Right renal cortex interstitium (tissue), 3 donors: ENCODE measurements around the gene INPP5A. TPM values are rescaled to one million over a fixed set of nuclear protein-coding genes. Genes with fewer than 3 reads are reported as not detected.

Experiments
- DNase-seq, 3 donors: peaks; one replicate each; pipeline ENCODE4 v3.0.0-alpha.2; 2013; ENCODE audit warnings: low read depth in 3 of 3, low spot score in 2 of 3
- polyA plus RNA-seq, 3 donors: library from polyadenylated mRNA; unstranded; fragments of 120-200 nt; gene quantifications; one replicate each; pipeline ENCODE4 v1.2.1, GENCODE V29; 2013; ENCODE audit not compliant: insufficient read length in 3 of 3

Gene INPP5A
- polyA plus RNA-seq, 3 donors = 35.1 to 36.4 (median 35.4) TPM

DNA sequence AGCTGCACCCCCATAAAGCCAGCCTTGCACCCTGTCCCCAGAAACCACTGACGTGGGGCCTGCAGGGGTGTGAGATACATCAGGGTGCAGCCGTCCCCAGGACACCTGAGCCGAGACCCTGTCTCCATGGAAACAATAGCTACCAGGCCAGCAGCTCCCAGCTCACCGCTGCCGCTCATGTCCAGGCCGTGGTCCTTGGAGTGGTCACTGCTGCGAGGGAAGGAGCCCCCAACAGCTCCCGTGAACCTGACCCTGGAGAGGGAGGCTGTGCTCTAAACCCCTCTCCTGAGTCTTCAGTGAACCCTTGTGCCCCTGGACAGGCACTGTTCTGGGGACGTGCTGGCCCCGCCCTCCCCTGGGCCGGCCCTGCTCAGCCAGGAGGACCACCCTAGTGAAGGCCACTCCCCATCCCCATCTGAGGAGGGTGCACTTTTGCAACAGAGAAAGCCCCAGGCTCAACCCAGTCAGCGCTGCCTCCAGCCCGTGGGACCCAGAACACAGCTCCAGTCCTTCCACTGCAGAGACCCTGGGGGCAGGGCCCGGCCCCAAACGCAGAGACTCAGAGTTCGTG, 19.6 kb upstream of the INPP5A start:
- DNase-seq = no peak

DNA sequence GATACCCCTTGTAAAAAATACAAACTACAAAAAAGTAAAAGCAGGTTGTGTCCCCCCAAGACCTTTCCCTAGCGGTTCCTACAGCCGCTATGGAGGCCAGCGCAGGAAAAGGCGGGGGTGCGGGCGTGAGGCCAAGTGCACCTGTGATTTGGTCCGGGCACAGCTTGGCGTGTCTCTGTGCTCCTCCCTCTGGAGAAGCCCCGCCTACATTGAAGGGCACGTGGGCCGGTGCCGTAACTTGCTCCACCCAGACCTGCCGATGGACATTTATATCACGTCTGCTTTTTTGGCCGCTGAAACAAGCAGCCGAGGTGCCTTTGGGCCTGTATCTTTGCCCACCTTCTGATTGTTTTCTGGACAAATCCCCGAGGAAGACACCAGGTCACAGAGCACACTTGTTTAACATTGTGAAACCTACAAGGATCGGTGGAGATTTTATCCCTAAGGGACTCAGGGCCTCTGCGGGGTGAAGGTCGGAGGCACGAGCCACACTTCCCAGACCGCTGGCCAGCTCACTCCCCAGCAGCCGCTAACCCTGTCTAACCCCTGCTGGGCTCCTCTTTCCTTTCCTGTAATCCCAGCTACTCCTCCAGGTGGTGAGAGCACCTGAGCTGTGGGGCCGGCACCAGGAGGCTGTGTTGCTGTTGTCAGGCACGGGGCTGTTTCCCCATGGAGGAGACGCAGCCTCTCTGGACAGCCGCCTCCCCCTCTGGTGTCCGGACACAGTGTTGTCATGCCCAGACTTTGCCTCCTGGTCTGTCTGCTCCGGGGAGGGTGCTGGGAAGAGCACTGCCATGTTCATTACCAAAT, 18.8 kb upstream of the INPP5A start:
- DNase-seq = no peak

DNA sequence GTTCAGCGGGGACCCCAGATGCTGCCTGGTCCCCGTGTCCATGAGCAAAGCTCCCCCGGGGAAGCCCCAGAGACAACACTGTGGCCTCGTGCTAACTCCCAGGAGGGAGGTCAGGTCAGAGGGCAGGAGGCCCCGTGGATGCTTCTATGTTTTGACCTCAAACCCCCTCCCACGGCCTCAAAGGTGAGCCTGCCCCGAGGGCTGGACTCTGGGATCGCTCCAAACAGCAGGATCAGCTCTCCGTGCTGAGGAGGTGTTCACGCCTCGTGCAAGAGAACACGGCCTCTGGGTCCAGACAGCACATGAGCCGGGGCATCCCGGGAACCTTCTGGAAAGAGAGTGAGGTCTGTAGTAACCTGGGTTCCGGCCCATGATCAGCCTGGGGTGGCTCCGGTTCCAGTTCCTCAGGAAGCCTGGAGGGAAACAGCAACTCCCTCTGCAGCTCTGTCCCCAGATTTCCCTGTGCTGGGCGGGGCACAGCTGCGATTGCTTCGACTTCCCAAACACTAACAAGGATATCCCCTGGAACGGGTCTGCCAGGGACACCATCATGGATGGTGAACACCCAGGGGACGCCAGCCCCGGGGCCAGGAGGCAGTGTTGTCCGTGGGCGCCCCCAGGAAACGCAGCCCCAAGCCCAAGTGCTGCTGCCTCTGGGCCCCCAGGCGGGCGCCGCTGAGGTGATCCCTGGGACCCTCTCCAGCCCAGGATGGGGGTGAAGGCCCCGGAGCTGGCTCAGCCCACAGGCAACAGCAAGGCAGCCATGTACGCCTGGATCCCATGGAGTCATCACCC, 18.0 kb upstream of the INPP5A start:
- DNase-seq = no peak

DNA sequence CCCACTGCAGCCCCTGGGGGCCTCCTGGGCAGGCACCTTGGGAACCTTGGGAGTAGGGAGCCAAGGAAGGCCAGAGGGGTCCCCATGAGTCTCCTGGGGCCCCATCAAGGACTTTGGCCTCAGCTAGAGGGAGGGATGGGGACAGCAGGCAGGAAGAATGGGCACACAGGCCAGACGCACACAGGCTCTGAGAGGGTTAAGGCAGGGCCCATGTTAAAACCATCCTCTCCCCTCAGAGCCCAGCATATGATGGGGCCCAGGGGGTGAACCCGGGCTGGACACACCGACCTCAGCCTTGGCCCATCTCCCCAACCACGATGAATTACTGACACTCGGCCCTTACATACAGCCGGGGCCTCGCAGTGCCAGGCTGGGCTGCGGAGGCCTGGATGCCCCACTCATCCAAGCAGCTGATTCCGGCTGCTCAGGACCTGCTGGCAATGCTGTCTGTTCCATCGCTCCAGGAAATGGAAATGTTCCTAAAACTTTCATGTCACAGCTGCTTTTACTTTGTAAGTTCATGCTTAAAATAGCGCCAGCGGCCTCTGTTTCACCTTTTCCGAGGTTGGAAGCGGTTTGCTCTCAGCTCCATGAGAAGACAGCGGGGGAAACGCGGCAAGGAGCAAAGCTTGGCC, 17.3 kb upstream of the INPP5A start:
- DNase-seq = no peak

DNA sequence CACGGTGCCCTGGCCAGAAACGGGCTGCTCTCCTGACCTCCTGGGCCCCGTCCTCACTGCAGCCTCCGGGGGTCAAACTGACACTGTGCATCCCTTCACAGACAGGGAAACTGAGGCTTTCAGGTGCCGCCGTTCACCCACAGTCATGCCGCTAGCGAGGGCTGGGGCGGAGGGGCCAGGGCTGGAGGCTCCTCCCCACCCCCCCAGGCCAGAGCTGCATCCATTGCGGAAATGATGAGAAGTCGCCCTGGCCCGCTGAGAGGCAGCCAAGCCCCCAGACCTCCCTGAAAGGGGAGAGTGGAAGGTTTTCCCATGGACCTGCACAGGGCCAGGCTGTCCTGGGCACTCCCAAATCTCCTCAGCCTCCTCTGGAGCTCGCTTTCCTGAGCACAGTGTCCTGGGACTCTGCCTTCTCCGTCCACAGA, 16.5 kb upstream of the INPP5A start:
- no peak for DNase-seq

DNA sequence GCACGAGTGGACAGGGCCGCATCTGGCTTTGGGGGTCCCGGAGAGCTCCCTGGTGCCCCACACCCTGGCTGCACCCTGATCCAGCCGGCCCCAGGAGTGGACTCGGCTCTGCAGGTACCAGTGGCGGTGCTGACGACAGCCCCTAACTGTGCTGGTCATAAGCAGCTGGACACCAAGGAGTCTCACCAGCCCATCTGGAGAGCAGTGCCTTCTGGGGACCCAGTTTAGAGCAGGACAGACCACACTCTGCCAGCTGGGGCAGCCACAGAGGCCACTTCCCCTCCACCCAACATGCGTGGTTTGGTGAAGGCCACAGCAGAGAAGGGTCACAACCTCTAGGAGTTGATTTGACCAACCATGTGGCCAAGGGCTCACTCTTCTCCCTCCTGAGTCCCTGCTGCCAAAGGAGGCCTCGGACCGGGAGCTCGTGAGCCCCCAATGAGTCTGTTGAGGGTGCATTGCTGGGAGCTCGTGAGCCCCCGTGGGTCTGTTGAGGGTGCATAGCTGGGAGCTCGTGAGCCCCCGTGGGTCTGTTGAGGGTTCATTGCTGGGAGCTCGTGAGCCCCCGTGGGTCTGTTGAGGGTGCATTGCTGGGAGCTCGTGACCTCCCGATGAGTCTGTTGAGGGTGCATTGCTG, 16.0 kb upstream of the INPP5A start:
- DNase-seq = no peak

DNA sequence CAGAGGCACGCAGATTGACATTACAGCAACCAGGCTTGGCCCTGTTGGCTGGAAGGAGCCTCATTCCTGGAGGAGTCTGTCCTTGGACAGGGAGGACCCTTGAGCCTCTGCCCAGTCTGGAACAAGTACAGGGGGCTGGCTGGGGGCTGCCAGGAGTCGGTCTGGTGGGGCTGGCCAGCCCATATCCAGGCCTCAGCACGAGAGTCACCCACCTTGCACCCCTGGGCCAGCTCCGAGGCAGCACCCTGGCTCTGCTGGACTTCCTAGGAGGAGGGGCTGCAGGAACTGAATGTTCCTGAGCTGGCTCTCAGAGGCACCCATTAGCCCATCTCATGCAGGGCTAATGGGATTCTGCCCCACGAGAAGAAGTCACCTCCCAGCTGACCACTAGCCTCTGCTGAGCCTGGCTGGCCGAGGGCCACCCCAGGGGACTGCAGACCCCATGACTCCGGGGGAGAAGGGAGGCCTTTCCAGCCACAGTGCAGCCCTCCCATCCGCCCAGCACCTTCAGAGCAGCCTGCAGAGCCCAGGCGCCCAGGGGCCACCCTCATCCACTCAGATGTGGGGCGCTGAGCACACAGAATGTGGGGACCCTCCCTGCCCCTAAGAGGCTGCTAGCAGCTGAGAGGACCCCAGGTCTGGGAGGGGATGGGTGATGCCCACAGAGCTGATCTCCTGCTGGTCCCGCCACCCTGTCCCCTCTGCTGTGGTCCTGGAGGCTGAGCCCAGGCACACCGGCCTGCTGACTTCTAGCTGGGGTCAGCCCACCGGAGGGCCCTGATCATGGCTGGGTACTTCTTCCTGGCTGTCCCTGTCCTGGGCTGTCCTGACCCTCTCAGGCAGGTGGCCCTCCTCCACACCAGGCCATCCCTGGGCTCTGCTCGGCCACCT, 14.8 kb upstream of the INPP5A start:
- no peak for DNase-seq

DNA sequence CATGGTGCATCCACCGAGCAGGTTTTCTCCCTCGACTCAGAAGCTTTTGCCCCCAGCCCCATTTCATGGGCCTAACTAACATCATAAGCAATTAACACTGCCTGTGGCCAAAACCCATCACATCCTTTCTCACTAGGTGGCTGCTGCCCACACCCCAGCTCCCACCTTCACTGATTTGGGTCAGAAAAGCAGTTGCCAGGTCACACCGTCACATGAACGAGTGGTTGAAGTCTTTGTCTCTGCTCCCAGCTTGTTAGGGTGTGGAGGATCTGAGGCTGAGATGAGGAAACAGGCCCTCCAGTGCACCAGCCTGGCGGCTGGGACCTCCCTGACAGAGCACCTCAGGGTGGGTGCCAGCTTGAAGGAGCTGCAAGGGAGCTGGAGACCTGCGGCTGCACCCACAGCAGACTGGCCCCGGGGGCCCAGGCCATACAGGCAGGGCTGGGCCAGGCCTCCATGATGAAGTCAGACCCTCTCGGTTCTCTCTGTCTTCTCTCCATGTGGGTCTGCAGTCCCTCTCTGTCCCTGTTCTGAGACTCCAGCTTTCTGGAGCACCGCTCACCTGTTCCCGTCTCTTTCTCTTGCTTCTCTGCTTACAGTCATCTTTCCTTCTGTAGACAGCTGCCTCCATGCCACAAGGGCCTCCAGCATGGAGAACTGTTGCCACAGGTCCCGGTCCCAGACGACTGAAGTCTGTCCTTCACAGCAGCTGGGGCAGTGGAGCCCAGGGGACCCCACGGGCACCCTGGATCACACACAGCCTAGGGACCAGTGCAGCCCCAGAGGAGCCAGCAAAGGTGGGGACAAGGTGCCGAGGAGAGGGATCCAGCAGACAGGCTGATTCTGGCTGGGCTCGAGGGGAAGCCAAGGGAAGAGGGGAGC, 13.8 kb upstream of the INPP5A start:
- DNase-seq = no peak

DNA sequence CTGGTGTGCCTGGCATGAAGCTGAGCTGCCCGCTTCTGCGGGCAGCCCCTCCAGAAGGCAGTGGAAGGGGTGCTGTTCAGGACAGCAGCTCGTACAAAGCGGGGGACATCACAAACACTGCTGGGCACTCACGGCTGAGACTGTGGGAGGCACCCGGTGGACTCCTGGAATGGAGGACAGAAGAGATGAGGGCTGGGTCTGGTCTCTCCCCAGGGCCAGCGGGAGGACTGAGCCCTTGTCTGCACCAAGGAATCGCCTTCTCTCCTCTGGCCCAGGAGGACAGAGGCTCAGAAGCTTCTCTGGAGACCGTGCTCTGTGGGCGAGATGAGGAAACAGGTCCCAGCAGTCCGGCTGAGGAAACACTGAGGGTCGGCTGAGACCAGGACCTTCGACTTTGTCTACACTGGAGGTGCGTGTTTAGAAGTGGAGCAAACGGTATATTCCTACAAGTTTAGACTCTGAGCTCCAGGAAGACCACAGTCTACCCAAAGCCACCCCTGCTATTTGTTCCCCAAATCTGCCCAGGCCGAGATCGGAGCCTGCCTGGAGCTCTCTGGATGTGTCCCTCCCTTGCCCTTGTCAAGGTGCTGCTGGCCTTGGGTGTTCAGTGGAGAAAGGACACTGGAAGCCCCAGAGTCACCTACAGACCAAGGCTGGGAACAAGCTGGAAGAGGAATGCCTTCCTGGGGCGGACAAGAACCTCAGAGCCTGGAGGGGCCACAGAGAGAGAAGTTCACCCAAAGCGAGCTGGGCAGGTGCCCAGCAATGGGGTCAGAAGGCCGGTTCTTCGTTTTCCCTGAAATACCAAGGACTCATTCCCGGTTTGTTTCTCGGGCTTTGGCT, 12.9 kb upstream of the INPP5A start:
- DNase-seq = no peak

DNA sequence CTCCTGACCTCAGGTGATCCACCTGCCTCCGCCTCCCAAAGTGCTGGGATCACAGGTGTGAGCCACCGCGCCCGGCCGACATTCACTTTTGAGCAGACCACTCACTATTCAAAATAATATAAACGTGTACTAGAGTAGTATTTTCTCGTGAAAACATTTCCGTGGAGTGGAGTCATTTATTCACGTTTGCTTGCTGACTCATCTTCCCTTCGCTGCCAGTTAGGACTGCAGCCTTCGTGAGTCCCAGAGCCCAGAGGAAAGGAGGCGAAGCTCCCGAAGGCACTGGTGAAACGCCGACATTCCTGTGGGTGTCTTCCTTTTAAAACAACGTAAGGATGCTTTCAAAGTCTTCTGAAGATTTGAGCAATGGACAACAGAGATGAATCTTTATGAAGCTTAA, 10.9 kb upstream of the INPP5A start:
- DNase-seq = no peak

DNA sequence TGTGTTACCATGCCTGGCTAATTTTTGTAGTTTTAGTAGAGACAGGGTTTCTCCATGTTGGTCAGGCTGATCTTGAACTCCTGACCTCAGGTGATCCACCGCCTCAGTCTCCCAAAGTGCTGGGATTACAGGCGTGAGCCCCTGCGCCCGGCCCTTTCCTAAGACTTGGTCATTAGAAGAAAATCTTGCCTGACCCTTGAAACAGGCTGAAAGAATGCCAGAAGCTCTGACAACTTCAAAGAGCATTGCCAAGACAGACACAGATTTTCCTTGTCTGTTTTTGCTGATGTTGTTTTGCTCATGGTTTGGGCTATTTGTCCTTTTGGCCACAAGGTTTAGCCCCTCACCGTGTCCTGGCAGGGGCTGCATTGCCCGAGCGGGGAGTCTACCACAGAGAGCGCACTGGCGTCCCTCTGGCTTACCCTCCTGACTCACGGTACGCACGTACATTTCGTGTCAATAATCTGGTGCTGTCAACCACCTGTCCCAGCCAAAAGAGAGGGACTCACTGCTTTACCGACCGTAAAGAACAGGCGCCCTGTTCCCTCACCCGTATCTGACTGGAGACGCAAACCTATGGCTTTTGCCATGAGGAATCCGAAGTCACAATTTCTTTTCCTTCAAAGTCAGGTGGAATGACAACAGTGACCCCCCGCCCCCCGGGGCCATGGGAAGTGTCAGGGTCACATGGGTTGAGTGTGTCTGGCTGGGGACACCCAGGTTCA, 10.1 kb upstream of the INPP5A start:
- DNase-seq = no peak

DNA sequence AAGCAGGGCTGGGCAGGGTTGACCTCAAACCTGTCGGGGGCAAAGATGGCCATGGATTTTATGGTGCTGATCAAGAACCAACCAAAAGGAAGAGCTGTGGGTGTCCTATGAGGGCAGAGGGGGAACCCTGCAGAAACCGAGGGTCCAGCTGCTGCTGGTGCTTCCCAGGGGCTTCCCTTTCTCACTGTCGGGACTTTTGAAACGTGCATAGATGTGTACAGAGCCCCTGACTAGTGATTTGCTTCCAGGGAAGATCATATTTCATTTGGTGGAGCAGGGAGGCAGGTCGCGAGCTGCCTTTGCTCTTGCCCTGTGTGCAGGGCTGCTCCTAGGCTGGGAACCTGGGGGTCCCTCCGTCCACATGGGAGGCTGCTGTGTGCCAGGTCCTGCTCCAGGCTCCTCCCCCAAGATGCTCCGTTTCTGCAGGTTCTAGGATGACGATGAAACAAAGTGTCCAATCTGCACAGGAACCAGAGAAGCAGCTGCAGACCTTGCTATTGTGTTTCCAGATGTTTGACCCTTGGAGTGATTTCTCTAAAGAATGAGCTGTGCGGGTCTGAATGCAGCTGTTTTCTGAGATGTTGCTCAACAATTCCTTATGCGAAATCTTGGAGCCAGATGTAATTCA, 9.4 kb upstream of the INPP5A start:
- no peak for DNase-seq

DNA sequence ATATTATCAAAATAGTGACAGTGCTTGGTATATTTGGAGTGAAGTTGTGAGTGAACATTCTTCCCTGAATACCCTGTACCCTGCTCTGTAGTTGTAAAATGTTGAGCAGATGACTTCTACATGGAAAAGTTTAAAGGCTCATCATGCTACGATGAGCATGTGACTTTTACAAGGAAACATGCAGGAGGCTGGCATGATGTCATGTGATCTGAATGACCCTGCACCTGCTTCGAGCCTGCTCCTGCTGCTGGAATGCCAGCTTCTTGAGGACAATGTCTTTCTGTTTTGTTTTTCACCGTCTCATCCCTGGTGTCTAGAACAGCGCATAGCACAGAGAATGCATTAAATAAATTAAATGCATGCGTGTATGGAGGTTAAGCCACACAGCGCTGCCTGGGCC, 5.4 kb upstream of the INPP5A start:
- DNase-seq = no peak

DNA sequence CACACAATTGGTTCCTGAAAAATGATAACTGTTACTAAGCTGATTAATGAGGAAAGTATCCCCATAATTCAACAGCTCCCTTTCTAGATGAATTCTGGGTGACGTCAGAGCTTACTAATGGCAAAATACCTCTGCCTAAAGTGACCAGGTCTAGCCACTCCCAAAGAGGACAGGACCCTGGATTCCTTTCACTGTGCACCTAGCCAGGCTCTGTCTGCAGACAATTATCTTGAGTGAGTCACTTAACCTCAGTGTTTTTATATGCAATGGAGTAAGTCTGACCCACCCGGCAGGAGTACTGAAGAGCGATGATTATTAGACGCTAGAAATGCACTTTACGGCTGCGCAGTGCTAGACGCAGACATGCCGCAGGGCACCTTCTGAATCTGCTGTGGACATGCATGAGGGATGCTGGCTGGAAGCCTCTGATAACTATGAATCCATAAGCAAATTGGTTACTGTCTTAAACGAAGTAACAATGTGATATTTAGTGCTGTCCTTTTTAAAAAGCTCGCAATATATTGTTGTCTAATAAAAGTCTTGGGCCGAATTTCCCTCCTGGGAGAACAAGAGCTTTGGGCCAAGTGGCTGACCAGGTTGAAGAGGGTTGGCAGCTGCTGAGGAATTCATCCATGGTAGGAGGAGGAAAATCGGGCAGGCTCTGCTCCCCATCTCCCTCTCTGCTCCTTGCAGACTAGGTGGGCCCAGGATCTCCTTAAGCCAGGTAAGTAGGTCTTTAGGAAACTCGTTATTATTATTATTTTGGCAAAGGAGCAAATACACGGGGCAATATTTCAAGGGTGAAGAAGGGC, 4.6 kb upstream of the INPP5A start:
- no peak for DNase-seq

DNA sequence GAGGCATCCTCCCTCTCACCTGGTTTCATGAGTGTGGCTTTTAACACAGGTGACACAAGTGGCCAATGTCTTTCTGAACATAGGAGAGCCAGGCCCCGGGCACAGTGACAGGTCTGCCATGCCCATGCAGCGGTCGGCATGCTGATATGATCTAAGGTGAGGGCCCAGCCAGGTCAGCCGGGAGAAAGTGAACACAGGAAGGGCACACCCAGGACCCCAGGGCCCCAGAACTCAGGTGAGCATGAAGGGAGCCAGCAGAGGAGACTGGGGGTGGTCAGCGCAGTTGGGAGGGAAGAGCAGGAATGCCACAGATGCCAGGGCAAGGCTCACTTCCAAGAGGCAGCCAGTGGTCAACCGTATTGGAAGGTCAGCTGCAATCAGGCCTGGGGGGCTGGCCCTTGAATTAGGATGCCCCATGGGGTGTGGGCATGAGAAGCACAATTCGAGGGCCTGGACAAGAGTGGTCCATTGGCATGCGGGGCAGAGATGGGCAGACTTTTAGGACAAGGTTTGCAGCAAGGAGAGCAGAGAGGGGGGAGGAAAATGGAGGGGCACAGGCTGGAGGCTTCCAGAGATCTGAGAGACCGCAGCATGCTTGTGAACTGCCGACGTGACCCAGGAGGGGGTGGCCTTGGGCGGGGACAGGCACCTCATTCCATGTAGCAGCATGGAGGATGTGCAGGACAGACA, 3.9 kb upstream of the INPP5A start:
- no peak for DNase-seq
